Gastrocnemius medialis (tissue), 4 donors: ENCODE data around the gene SLX4IP.

Experiments
- CTCF ChIP-seq, 5 experiments: fragments of 450-650 bp in 3 of 5; fragments of 200-600 bp in 2 of 5; sonication (generic) in 2 of 5; IDR thresholded peaks in 4 of 5; conservative IDR thresholded peaks in 1 of 5; 1 replicate in 4 of 5; 2 replicates in 1 of 5; pipeline ENCODE4 v1.5.1; 2016 to 2019; ENCODE audit warnings: antibody characterized with exemption in 5 of 5, mild to moderate bottlenecking in 3 of 5, moderate library complexity in 3 of 5
- POLR2A ChIP-seq, 2 donors: fragments of 450-650 bp; IDR thresholded peaks; one replicate each; pipeline ENCODE4 v1.6.1; 2017; ENCODE audit warnings: antibody characterized with exemption in 2 of 2, mild to moderate bottlenecking in 2 of 2, moderate library complexity in 2 of 2

GRCh38 chr20:10524643-10525042 is 89.5 kb downstream of the SLX4IP start:
- TF ChIP-seq CTCF (IDR thresholded peaks at IDR 0.05 in 4 of 5, conservative IDR thresholded peaks at IDR 0.05 in 1 of 5) (no peak), POLR2A (IDR thresholded peaks at IDR 0.05) (no peak)
